ENCODE measurements around the gene ASB16.

DNA sequence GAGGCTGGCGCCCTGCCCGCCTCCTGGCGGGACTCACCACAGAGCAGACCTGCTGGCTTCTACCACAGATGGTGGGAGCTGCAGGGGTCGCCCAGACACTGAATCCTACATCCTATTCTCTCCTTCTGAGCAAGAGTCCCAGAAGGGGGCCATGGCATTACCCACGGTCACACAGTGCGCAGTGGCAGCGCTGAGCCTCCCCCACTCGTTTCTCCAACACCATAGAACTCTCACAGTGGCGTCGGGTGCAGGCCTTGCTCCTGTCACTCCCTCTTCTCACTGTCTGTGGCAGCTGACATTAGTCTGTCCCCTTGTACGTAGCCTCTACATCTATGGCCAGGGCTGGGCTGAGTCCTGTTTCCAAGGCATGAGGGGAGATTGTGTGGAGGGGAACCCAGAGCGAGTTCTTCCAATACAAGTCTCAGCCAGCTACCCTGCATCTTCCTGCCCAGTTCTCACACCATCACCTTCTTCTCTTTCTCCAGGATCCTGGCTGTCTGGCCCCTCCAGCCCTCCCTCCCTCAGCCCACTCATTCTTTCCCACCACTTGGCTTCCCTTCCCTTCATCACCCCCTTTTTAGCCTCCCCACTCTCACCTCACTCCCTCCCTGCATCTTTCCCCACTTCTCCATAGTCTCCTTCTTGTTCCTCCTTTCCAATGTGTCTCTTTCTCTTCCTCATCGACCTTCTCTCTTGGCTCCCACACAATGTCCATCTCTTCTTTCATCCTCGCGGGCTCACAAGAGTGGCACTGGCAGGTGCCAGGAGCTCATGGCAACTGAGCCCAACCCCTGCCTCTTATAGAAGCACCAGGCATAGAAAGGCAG, 43.1 kb downstream of the ASB16 start:
- TF ChIP-seq, protein P1, sequence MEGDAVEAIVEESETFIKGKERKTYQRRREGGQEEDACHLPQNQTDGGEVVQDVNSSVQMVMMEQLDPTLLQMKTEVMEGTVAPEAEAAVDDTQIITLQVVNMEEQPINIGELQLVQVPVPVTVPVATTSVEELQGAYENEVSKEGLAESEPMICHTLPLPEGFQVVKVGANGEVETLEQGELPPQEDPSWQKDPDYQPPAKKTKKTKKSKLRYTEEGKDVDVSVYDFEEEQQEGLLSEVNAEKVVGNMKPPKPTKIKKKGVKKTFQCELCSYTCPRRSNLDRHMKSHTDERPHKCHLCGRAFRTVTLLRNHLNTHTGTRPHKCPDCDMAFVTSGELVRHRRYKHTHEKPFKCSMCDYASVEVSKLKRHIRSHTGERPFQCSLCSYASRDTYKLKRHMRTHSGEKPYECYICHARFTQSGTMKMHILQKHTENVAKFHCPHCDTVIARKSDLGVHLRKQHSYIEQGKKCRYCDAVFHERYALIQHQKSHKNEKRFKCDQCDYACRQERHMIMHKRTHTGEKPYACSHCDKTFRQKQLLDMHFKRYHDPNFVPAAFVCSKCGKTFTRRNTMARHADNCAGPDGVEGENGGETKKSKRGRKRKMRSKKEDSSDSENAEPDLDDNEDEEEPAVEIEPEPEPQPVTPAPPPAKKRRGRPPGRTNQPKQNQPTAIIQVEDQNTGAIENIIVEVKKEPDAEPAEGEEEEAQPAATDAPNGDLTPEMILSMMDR (IDR thresholded peaks at IDR 0.05): no peak
- TF ChIP-seq ZNF138 (CRISPR knock-in tag; conservative IDR thresholded peaks at IDR 0.05): no peak
- TF ChIP-seq MXD4 (CRISPR knock-in tag; IDR thresholded peaks at IDR 0.05; ENCODE audit: borderline replicate concordance): no peak
- TF ChIP-seq SP1 (CRISPR knock-in tag; conservative IDR thresholded peaks at IDR 0.05): no peak
- TF ChIP-seq ZNF263 (CRISPR knock-in tag; IDR thresholded peaks at IDR 0.05; ENCODE audit: low read depth): no peak
- no peak for TF ChIP-seq CREB1 (CRISPR knock-in tag; IDR thresholded peaks at IDR 0.05)
- no peak for TF ChIP-seq TEAD4 (CRISPR knock-in tag; IDR thresholded peaks at IDR 0.05)
- TF ChIP-seq, protein P2, sequence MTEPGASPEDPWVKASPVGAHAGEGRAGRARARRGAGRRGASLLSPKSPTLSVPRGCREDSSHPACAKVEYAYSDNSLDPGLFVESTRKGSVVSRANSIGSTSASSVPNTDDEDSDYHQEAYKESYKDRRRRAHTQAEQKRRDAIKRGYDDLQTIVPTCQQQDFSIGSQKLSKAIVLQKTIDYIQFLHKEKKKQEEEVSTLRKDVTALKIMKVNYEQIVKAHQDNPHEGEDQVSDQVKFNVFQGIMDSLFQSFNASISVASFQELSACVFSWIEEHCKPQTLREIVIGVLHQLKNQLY (CRISPR knock-in tag; IDR thresholded peaks at IDR 0.05): no peak
- TF ChIP-seq ATF1 (CRISPR knock-in tag; IDR thresholded peaks at IDR 0.05): no peak
- TF ChIP-seq, protein P3, sequence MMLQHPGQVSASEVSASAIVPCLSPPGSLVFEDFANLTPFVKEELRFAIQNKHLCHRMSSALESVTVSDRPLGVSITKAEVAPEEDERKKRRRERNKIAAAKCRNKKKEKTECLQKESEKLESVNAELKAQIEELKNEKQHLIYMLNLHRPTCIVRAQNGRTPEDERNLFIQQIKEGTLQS (CRISPR knock-in tag; conservative IDR thresholded peaks at IDR 0.05): no peak
- TF ChIP-seq ESRRA (CRISPR knock-in tag; IDR thresholded peaks at IDR 0.05; ENCODE audit: borderline replicate concordance): no peak
- TF ChIP-seq, protein P4, sequence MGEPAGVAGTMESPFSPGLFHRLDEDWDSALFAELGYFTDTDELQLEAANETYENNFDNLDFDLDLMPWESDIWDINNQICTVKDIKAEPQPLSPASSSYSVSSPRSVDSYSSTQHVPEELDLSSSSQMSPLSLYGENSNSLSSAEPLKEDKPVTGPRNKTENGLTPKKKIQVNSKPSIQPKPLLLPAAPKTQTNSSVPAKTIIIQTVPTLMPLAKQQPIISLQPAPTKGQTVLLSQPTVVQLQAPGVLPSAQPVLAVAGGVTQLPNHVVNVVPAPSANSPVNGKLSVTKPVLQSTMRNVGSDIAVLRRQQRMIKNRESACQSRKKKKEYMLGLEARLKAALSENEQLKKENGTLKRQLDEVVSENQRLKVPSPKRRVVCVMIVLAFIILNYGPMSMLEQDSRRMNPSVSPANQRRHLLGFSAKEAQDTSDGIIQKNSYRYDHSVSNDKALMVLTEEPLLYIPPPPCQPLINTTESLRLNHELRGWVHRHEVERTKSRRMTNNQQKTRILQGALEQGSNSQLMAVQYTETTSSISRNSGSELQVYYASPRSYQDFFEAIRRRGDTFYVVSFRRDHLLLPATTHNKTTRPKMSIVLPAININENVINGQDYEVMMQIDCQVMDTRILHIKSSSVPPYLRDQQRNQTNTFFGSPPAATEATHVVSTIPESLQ (CRISPR knock-in tag; IDR thresholded peaks at IDR 0.05): no peak
- no peak for TF ChIP-seq ZNF121 (CRISPR knock-in tag; IDR thresholded peaks at IDR 0.05)
- TF ChIP-seq, protein P5, sequence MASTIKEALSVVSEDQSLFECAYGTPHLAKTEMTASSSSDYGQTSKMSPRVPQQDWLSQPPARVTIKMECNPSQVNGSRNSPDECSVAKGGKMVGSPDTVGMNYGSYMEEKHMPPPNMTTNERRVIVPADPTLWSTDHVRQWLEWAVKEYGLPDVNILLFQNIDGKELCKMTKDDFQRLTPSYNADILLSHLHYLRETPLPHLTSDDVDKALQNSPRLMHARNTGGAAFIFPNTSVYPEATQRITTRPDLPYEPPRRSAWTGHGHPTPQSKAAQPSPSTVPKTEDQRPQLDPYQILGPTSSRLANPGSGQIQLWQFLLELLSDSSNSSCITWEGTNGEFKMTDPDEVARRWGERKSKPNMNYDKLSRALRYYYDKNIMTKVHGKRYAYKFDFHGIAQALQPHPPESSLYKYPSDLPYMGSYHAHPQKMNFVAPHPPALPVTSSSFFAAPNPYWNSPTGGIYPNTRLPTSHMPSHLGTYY (CRISPR knock-in tag; IDR thresholded peaks at IDR 0.05): no peak
